GM18907 (cell line): ENCODE data around the gene RASAL3.

Experiments used
- ATAC-seq: cut with Tn5 transposase; IDR thresholded peaks from one replicate; pipeline ENCODE4 v1.9.1; 2021; ENCODE audit warnings: mild to moderate bottlenecking, moderate library complexity; ENCODE audit not compliant: unreplicated experiment

Gene RASAL3

DNA sequence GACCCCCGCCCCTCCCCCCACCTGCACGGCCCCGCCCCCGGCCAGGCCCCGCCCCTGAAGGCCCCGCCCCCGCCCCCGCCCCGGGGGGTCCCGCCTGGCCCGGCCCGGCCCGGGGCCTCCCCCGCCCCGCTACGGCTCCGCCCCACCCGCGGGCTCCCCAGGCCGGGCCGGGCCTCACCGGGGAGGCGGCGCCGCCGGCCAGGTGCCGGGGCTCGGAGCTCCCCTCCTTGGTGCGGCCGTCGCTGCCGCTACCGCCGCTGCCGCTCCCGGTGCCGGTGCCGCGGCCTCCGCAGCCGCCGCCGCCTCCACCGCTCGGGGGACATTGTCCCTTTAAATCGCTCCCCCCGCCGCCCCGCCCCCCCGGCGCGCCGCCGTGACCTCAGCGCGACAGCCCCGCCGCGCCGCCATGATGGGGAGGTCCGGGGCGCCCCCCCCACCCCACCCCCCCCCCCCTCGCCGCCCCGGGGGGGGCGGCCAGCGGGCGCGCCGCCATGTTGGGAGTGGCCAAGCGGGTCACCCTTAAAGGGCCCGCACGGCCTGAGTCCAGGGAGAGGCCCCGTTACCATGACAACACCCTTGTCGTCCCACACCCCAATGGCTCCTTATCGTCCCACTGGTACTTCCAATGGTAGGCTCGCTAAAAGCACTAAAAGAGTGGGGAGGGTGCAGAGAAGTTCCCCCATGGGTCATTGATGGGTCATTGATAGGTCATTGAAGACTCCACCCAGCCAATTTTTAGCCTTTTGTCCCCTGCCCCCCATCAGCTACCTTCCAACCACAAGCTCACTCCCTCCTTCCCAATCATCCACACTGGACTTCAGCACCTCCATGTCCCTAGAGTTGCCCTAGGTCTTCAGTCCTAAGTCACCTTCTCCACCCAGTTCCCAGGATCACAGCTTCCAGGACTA is 14.5 kb downstream of the RASAL3 start, which contains the start of gene WIZ:
TSS of gene WIZ (minus strand) at position 337 of the 908 bp plus-strand sequence. CDS start 1,649 bp downstream, outside the sequence.
- no peak for ATAC-seq

DNA sequence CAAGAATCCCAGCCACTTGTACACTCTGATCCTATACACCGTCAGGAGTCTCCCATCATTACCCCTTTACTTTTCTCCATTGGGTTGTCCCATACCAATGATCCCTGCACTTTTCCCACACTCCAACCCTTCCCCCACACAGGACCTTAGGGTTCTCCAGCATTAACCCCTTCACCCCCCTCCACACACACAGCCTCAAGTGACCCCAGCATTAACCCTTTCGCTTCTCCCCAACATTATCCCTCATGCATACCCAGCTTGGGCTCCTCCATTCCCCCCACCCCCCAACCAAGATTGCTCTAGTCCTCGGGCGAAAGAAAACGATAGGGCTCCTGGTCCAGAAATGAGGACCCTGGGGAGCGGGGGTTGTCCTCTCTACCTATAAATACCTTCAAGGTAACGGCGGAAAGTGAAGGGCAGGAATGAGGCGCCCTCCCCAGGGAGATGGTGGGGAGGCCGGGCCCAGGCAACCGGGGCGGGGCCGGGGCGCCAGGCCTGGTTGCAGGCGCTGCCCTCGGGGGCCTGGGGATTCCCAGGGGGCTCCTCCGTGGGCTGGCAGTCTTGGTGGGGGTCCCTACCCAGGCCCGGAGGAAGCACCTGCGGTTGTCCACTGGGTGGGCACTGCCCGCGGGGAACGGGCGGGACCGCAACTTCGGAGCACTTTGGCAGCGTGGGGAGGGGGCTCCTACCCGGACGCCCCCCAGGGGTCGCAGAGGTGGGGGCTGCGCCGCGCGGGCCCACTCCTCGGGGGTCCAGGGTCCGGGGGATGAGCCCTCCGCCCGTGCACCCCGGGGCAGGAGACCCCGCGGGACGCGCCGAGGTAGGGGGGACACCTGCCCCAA is 15.3 kb downstream of the RASAL3 start:
- ATAC-seq = no peak

DNA sequence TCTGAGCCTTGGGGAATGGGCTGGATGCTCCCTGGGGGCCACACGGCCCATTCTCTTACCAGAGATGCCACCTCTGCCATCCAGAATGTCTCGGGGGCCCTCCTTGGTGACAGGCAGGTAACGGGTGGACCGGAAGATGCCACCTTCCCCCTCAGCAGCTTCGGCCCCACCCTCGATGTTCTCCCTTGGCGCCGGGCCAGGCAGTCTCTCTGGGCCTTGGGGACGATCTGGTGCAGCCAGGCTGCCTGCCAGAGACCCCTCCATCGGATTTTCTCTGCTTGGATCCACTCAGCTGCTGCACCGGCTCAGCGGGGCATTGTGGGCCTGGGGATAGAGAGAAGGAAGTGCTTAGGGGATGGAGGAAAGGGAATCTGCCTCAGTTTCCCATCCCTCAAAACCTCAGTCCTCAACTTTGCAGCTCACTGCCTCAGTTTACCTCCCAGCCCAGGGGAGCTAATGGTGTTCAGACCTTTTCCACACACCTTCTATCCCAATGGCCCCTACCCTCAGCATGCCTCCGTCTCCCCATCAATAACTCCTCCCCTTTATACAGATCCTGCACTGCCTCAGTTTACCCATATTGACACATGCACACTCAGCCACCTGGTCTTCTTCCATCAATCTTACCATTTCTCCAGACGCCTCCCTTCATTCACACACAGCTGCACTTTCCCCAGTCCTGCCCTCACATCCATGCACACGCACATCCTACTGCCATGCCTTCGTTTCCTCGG is 16.1 kb downstream of the RASAL3 start:
- no peak for ATAC-seq

DNA sequence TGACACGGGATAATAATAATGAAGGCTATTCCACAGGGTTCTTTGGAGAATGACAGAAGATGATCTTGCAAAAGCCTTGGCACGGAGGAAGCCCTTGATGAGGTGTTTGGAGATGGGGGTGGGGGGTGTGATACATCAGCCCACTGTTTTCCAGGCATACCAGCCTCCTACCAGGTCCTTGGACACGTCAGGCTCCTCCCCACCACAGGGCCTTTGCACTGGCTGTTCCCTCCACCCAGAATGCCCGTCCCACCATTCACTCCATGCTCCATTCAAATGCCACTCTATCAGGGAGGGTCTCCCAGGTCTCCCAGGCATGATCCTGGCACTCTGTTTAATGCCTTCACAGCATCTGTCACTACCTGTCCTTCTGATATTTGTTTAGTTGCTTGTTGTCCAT is 17.3 kb downstream of the RASAL3 start:
- no peak for ATAC-seq

DNA sequence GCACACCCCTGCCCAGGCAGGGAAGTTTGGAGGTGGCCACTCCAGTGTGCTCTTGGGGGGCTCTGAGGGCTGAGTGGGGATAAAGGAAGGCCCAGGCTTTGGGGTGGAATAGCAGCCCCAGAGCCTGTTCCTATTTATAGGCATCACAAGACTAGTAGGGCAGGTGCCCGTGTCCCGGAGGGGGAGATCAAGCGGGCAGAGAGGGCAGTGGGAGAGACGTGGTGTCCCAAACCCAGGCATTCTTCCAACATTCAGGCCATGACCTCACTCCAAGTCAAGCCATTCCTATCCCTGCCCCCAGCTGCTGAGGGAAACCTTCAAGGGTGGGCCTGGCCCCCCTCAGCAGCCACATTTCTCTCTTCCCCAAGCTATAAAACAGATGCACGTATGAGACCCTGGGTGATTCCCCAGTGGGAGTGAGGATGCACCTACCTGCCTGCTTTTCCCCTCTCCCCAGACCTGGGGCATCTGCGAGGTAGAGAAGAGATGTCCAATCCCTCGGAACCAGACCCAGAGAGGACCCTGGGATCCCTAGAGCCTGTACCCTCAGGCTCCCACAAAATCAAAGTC is 18.5 kb downstream of the RASAL3 start:
- no peak for ATAC-seq

DNA sequence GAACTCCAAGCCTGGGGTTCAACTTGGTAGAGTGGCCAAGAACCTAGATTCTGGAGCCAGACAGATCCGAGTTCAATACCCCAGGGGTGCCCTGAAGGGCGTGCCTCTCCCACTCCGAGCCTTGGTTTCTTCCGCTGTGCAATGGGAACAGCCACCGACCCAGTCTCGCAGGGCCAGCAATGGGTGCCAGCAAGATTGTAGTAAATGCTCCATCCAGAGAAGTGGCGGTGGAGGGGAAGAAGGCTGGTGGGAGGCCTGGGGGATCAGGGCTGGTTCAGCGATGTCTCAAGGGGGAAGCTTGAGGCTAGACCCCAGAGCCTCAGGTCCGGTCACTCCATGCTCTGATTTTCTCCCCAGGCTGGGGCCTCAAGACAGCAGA is 19.1 kb downstream of the RASAL3 start:
- ATAC-seq = no peak

DNA sequence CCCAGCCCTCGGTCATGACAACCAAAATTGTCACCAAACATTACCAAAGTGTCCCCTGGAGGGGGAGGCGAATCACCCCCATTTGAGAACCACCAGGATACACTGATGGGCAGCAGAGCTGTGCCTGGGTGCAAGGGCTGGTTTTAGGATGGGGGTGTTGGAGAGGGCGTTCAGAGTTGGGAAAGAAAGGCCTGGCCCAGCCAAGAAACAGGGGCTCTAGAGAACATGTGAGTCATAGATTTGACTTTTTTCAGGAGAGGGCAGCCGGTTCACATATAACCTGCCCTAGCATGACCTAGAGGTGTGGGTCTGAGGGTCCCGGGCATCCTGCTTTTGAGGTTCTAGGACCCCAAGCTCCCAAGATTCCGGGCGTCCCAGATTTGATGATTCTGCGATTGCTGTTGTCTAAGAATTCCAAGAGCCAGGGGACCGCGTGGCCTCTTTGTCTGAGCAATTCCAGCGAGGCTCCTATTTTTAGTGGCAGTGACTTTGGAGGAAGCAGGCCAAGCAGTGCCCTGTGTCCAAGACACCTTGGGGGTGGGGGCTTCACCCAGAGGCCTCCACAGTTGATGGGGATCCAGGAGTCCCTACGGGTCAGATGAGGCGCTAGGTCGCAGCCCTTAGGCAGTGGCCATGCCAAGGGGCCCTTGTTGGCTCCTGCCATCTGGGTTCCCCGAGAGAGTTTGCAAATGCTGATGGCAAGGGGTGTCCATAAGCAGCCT is 19.7 kb downstream of the RASAL3 start:
- ATAC-seq = no peak

DNA sequence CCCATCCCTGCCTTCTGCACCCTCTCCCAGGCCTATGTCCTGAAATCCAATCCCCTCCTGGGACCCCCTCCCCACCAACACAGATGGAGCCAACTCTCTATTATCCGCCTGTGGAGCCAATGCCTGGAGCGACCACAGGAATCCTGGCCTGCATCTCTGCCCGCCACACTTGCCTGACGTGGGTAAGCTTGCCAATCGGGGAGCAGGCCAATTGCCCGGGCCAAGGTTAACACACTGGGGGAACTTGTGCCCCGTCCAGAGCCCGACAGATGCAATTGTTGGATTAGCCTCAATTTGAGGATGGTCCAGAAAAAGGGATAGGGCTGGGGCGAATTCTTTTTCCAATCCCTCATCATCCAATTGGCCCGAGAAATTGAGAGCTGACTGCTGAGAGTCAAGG is 20.5 kb downstream of the RASAL3 start:
- ATAC-seq = no peak

DNA sequence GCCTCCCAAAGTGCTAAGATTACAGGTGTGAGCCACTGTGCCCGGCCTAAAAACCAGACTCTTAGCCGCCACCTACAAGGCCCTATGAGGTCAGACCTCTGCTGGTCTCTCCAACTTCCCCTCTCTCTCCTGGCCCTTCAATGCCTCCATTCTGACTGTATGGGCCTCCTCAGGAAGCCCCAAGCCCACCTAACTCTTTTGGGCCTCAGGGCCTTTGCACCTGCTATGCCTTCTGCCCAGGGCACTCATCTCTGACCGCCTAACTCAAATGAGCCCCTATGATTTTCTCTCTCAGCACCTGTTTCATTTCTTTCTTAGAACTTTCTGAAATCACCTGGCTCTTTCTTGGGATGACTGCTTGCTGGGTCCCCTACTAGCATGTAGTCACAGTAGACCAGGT is 21.0 kb downstream of the RASAL3 start:
- ATAC-seq = no peak

DNA sequence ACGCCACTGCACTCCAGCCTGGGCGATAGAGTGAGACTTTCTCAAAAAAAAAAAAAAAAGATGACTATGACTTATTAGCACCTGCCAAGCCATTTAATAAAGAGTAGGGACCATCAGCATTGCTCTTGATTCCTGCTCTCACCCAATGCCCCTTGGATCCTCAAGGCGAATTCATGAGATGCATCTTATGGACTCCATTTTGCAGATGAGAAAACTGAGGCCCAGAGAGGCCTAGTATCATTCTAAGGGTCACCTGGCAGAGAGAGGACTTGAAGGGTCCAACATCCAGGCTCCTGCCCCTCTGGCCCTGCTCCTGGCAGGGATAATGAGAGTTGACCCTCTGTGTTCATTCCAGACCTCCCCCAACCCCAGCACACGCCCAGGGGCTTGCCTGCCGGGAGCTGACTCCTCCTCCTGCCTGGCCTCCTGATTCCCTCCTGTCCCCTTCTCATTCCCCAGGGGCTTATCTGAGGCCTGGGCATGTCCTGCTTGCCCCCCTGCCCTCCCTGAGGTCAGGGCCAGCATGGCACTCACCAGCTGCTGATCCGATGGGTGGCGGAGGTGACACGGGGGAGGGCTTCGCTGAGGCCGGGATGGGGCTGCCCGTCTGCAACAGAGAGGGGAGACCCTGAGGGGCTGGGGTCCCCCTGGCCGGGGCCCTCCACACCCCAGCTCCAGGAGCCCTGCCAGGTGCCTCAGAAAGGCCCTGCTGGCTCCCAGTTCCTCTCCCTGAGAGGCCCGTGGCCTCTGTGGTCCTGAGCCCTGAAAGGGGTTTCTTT is 22.0 kb downstream of the RASAL3 start:
- no peak for ATAC-seq

DNA sequence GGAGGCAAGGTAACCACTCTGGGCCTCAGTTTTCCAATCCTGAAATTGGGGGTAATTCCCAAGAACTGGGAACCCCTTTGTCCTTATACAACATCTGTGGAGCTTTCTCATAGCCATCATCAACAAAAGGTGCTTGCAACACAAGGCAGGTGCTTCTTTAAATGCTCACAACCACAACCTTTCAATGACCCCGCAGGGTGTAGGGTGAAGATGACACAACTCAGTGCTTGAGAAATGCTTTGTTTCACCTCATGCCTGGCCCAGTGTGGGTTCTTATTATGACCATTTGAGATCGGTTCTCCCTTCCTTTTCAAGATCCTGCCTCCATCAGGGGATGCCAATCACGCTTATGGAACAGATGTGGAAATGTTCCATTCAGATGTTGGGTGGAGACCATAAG is 23.0 kb downstream of the RASAL3 start:
- no peak for ATAC-seq

DNA sequence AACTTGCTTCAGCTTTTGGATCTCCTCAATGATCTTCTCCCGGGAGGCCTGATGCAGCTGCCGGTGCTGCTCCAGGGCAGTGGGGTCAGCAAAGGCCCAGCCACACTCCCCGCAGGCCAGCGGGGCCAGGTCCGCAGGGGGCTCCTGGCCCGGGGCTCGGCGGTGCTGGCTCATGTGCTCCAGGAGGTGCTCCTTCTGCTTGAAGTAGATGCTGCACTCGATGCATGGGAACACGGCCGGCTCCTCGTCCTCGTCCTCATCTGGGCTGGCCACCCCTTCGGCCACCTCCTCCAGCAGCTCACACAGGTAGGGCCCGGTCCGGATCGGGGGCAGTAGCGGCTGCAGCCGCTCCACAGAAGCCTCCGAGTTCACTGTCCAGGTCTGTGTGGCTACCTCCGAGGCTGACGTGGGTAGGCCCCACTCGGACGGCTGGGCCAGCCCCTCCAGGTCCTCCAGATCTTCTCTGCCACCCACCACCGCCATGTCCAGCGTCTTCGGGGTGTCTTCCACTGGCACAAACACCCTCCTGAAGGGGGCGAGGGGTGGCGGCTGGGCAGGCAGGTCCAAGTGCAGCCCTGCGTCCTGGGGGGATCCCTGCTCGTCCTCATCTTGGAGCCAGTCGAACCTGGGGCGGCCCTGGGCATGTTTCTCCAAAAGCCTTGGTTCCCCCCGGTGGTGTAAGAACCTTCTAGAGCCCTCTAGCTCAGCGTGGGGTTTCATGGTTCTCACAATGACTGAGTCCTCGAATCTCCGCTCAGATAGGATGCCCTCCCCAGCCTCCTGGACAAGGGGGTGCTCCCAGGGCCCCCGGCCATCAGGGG is 24.3 kb downstream of the RASAL3 start:
- ATAC-seq = no peak

DNA sequence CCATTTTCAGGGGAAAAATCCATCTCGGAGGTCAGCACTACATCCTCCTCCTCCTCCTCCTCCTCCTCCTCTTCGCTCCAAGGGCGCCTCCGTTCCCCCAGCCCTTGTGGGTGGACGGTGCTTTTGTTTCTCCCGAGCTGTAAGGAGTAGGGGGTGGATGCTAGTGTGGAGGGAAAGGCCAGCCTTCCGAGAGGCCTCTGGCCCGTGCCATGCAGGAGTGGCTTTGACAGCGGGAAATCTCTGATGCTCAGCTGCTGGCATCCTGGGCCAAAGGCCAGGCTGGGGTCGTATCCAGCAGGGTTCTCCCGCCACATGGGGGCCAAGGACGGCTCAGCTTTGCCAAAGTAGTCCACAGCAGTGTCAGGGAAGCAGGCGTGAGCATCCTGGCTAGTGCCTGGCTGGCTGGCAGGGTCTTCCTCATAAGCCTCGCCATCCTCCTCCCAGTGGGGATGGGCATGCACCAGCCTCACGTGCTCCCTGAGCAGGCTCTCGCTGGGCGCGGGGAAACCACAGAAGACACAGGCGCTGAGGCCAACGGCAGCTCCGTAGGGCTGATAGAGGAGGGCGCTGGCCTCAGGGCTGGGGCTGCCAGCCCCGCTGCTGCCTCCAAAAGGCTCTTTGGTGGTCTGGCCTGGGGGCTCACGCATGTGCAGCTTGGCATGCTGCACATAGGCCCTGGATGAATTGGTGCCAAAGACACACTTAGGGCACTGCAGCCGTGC is 25.1 kb downstream of the RASAL3 start:
- no peak for ATAC-seq

DNA sequence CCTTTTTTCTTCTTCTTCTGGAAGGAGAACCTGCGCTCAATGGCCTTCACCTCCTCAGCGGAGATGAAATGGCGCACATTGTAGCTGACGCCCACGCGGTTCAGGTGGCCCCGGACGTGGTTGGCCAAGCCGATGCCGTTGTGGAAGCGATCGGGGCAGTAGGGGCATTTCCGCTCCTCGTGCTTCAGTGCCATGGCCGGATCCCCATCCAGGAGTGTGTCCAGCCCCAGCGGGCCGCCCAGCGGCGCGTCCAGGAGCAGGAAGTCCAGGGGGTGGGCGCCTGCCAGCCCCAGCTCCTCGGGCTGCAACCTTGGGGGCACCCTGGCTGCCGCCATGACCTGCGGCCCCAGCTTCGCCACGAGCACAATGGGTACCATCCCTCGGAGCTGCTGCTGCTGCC is 25.8 kb downstream of the RASAL3 start:
- no peak for ATAC-seq

DNA sequence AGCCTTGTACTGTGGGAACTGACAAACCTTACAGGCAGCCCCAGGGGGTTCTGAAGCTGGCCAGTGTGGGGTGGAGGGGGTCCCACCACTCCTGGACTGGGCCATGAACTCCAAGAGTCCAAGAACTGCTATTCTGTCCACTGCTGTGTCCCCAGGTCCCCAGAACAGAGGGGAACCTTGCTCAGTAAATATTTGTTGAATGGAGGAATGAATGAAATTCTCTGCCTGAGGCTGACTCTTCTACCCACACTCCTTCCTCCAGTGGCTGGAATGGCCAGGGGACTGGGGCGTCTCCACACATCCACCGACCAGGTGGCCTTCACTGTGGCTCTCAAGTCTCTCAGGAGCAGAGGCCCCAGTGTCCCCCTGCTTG is 26.2 kb downstream of the RASAL3 start:
- ATAC-seq = no peak

DNA sequence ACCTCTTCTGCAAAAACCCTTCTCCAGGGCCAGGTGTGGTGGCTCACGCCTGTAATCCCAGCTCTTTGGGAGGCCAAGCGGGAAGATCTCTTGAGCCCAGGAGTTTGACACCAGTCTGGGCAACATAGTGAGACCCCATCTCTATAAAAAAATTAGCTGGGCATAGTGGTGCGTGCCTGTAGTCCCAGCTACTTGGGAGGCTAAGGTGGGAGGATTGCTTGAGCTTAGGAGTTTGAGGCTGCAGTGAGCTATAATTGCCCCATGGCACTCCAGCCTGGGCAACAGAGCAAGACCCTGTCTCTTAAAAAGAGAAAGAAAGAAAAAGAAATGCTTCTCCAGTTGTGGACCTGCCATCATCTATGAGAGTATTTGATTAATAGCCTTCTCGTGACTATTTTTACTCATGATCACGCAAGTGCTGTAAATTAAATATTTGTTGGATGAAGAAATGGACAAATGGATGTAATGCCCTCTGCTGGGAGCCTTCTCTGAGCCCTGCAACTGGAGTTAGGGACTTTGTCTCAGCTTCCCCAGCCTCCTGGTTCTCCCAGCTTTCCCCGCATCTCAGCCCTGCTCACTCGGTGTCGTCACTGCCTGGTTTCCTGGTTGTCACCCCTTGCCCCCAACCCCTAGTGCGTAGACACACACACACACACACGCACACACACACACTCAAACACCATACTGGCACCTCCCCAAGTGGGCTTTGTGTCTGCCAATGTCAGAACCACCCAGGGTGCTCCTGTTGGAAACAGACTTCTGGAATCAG is 26.8 kb downstream of the RASAL3 start:
- no peak for ATAC-seq

DNA sequence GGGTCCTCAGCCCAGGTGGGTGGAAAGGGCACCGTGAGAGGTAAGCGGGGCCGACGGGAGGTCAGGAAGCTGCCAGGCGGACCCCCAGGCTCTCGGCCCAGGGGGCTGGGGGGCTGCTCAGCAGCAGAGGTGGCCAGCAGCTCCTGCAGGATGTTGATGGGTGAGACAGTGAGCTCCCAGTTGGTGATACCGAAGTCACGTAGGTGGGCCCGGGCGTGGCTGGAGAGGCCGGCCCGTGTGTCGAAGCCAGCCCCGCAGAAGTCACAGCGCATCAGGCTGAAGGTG is 27.6 kb downstream of the RASAL3 start:
- ATAC-seq = no peak
